NCI-H345 (cell line): ENCODE results near the gene CNTFR.
A peak's percentile ranks its signal among the peaks of the same experiment; 100 is the strongest.

ENCODE experiments used
- DNase-seq: peaks from one replicate; lab custom pipeline; 2025; lab: John Stamatoyannopoulos, UW

CNTFR gene

DNA sequence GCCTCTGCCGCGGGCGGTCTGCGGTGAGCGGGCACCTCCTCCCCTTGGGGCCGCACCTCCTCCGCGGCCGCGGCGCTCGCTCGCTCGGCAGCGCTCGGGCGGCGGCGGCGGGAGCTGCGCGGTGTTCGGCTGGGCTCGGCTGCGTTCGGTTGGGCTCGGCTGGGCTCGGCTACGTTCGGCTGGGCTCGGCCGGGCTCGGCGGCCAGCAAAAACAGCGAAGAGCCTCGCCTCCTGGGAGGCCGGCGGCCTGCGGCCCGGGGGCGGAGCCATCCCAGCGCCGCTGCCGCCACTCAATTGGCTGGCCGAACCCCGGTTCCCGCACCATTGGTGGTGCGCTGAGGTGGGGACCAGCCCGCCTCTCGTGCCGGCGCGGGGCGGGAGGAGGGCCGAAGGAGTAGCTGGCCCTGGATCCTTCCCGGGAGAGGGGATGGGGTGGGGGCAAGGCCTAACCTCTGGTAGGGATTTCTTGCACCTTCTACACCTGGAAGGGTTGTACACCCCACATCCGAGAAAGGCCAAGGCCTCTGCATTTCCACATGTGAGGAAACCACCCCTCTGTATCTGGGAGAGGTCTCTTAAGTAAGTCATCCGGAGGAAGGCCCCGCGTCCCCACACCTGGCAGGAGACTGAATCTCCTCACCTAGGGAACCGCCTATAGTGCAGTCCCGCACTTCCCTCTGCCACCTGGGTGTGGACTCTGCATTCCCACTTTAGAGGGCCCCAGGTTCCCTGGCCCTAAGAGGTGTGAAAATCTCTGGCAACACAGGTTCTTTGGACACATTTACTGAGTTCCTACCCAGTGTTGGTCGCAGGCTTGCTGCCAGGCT is 66.3 kb downstream of the CNTFR start, which contains the start of gene ENHO:
Gene ENHO, minus strand, starts transcription at position 20 of the 827 bp plus-strand sequence. CDS start 1,295 bp downstream, outside the sequence.
- DNase-seq, result peak; percentile 94

DNA sequence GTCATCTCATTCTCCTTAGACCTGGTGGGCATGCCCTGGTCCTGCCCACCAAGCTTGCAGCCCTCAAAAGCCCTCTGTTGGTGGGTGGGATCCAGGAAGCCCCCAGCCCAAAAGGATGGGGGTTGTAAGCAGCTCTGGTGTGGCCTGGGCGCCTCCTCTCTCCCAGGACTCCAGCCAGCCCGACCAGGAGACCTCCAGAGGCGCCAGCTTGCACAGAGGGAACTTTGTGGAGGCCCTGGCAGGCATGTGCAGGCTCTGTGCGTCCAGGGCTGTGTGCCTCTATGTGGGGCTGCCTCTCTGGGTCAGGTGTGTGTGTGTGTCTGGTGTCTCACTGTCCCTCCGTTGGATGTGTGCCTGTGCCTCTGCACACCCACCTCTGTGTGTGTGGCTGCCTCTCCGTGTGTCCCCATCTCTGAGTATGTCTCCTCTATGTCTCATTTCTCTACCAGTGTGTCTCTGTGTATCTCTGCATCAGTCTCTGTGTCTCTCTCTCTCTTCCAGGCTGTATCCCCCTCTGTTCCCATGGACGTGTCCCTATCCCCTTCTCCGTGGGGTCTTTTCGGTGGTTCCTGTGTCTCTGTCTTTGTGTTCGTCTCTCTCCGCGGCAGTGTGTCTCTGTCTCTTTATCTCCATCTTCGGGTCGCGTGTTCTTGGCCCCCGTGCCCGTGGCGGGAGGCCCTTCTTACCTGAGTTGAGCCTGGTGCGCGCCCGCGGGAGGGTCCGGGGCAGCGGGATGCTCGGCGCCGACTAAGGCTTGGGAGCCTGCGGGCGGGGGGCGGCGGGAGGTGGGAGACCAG is 67.2 kb downstream of the CNTFR start:
- peak; percentile 14 for DNase-seq

DNA sequence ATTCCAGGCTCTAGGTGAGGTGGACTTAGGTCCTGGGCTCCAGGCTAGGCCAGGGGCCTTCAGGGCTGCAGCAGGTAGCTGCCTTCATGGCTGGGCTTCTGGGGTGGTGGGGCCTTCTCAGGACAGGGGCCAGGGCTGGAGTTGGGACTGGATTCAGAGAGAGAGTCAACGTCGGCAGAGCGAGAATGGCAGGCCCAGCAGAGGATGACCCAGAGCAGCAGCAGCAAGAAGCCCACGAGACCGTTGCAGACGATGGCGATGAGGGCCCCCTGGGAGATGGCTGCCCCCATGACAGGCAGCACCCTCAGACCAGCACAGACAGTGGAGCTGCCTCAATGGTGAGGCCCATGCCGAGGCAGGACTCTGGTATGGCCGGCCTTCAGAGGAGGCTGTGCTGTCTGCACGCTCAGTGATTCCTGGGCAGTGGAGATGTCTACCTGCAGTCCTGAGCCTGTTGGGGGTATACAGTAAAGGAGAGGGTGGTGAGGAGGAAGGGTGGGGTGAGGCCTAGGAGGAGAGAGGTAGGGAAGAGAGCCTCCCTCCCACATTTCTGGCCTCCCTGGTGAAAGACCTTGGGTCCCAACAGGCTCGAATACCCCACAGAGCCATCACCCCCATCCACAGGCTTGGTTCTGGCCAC is 68.0 kb downstream of the CNTFR start:
- DNase-seq, result no peak

DNA sequence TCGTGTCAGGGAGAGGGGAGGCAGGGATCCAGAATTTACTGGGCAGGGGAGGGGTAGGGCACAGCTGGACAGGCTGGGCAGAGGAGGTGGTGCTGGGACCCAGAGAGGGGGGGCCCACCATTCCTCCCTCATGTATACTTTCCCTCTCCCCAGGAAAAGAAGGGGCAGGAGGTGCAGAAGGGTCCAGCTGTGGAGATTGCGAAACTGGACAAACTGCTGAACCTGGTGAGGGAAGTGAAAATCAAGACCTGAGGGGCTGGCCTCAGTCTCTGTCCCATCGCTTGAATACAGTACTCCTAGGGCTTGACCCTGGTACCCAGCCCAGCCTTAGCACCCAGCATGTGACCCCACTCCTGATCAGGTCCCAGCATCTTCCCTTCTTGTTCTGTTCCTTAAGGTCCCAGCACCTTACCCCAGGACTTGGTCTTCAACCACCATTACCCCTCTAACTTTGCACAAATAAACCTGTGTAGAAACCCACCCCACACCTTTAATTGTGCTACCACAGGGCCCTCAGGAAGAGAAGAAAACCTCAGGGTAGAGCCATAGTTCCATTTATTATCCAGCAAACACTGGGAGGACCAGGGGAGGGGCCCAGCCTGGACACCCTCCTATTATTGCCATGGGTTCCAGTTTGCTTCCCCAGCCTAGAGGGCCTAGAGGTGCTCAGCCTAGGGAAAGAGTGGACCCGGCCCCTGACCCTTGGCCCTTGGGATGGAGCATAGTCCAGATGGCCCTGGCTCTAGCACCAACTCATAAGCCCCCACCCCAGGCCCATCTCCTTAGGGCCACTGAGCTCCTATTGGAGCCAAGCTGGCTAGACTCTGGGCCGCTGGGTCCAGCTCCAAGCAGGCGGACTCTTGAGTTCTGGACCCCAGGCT is 68.8 kb downstream of the CNTFR start:
- no peak for DNase-seq

DNA sequence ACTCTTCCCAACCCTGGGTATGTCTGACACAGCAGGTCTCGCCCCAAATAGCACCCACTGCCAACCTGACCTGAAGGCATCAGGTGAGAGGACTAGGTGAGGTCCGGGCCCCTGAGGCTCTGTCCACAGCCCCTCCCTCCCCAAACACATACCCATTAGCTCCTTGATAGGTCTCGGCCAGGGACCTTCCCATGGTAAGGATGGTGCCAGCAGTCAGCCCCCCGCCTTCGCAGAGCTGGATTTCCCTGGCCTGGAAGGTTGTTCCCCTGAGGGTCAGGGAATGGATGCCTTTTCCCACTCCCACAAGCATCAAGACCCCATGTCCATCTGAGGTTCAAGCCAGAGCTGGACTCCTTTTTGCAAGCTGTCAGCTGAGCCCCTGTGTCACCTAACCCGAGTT is 69.4 kb downstream of the CNTFR start:
- no peak for DNase-seq

DNA sequence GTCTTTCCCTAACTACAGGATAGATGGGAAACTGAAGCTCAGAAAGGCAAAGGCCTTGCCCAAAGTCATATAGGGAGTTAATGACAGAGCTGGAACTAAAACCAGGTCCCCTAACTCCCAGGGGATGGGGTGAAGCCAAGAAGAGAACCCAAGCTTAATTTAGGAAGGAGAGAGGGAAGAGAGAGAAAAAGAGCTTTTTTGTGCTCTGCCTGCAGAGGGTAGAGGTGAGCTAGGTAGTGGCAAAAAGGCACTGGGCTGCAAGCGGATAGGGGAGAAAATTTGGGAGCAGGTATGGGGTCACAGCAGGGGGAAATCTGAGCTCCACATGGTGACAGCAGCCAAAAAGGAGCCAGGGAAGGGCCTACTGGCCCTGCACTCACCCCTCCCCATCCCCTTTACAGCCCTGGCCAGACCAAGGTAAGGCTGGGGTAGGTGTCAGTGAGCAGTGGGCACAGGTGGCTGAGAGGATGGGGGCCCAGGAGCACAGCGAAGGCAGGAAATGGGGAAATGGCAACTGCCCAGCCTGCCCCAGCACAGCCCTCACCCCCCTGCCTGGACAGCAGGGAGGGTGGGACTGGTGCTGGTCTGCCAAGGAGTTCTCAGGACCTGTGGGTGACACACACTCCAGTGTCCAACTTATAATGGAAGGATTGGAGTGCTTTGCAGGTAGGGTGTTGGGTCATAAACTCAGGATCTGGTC is 70.1 kb downstream of the CNTFR start:
- DNase-seq, result no peak

DNA sequence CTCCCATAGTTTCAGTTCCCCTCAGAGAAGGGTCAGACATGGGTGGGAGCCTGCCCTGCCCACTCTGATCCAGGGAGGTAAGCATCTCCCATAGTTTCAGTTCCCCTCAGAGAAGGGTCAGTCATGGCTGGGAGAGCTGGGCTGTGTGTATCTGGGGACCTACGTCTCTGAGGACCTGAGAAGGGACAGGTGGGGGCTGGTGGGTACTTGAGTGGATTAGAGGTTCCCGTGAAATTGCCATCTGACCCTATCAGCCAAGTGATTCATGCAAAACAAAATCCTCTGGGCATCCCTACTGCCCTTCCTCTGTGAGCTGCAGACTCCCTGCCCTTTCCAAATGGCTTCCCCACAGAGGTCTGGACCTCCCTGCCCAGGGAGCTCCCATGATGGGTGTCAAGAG is 70.6 kb downstream of the CNTFR start:
- no peak for DNase-seq

DNA sequence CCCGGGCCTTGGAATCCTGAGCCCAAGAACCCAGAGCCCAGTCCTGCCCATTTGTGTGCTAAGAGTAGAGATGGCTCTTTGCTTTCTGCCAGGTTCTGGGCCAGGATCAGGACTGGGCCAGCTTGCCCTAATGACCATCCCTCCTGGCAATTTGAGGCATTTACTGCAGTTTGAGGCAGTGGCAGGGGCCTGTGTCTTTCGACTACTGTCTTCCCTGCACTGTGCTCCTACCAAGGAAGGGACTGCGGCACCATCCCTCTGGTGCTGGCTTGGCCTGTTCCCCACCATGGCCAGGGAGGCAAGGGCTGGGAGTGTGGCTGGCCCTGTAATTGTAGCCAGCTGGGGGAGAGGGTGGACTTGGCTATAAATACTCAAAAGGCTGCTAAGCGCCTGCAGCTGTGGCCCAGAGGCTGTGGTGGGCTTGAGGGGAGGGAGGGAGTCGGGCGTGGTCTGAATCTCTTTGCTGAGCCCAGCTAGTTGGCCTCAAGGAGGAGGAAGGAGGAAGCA is 71.4 kb downstream of the CNTFR start:
- DNase-seq, result no peak

DNA sequence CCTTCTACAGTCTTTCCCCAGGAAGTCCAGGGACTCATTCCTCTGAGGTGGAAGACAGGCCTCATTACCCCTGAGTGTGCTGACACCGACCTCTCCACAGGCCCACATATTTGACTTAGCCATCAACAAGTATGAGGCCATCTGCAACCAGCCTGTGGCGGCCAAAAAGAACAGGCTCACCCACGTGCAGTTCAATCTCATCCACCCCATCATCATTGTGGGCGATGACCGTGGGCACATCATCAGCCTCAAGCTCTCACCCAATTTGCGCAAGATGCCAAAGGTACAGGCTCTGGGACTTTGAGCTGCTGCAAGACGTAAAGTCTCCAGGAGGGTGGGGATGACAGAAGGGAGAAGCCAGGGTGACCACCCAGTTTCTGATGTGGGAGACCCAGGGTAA is 72.3 kb downstream of the CNTFR start:
- no peak for DNase-seq

DNA sequence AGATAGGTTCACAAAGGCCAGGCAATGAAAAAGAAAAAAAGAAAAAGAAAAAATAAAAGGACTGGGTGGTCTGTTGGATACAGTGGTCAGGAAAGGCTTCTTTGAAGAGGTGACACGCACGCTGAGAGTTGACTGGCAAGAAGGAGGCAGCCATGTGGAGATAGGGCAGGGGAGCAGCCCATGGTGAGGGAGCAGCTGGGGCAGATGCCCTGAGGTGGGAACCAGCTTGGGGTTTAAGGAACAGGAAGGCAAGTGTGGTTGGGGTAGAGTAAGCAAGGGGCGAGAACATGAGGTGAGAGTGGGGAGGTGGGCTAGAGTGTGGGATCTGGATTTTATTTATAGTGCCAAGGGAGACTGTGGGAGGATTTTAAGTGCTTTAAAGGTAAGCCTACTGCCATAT is 73.6 kb downstream of the CNTFR start:
- no peak for DNase-seq

DNA sequence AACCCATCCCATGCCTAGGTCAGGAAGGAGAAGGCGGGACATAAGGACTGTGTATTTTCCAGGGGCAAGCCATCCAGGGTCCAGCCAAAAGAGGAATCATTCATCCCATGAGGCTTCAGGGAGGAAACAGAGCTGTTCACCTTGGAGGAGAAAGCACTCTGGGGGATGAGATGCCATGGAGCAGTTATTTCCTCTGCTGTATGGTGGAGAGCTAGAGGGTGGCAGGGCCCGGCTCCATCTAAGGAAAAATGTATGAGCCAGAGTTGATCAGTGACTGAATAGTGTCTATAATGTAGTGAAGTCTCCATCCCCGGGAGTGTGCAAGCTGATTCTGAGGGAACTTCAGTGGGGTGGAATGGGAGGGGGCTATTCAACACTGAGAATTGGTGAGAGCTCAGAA is 74.7 kb downstream of the CNTFR start:
- DNase-seq, result no peak

DNA sequence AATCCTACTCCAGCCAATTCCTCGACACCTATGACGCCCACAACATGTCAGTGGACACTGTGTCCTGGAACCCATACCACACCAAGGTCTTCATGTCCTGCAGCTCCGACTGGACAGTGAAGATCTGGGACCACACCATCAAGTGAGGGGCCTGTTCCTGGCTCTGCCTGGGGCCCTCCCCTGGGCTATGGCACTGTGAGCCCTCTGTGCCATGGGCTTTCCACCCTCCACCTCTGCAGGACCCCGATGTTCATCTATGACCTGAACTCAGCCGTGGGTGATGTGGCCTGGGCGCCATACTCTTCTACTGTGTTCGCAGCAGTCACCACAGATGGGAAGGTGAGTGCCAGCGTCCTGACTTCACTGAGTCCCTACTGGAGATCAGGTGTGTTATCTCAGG is 75.1 kb downstream of the CNTFR start:
- no peak for DNase-seq

DNA sequence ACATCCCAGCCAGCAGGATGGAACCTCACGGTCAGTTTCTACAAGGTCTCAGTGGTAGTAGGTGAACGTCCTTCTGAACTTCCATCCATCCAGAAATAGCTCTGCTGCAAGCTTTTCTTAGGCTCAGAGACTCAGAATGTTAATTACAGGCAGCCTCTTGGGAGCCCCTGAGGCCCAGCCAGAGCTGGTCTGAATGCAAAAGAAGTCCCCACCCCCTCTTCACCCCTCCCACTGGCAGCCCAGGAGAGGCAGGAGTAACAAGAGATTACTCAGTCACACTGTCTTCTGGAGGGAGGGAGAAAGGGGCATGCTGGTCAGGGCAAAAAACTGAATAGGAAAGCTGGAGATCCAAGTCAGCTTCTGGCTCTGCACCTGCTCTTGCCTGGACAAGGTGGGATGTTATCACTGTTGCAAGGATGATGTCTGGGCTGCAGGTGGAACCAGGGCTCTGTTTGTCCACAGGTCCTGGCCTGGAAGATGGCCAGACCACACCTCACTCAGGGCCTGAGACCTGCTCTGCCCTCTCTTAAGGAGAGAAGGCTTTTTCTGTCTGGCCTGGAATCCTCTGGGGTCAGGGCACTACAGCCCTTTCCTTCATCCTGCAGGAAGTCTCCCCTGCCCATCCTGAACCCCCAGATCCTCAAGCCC is 75.8 kb downstream of the CNTFR start:
- DNase-seq, result no peak

DNA sequence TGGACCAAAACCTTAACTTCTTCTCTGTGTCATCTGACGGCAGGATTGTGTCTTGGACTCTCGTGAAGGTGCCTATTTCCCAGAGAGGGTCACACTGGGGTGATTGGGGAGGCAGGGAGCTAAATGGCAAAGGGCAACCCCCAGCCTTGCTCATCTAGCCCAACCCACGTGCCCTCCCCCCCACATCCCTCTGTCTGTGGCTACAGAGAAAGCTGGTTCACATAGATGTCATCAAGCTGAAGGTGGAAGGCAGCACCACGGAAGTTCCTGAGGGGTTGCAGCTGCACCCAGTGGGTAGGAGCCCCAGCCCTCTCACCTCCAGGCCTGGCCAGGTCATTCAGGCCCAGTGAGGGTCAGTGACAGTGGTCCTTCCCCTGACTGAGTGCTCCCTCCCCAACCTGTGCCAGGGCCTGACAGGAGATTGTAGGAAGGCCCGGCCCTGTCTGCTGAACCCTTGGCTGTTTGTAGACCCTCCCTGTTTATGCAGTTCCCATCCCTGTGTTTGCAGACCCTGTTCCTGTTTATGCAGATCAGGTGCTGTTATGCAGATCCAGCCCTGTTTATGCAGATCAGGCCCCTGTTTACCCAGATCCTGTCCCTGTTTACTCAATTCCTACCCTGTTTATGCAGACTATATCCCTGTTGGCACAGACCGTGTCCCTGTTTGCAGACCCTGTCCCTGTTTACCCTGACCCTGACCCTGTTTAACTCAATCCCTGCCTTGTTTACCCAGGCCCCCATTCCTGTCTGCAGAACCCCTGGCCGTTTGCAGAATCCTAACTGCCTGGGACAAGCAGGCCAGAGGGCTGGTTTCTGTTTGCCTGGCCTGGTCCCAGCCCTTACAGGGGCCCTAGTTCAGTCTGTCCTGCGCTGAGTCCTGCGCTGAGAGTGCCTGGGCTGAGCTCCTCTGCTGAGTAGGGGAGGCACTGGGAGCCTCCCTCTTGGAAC is 77.1 kb downstream of the CNTFR start:
- DNase-seq, result no peak

DNA sequence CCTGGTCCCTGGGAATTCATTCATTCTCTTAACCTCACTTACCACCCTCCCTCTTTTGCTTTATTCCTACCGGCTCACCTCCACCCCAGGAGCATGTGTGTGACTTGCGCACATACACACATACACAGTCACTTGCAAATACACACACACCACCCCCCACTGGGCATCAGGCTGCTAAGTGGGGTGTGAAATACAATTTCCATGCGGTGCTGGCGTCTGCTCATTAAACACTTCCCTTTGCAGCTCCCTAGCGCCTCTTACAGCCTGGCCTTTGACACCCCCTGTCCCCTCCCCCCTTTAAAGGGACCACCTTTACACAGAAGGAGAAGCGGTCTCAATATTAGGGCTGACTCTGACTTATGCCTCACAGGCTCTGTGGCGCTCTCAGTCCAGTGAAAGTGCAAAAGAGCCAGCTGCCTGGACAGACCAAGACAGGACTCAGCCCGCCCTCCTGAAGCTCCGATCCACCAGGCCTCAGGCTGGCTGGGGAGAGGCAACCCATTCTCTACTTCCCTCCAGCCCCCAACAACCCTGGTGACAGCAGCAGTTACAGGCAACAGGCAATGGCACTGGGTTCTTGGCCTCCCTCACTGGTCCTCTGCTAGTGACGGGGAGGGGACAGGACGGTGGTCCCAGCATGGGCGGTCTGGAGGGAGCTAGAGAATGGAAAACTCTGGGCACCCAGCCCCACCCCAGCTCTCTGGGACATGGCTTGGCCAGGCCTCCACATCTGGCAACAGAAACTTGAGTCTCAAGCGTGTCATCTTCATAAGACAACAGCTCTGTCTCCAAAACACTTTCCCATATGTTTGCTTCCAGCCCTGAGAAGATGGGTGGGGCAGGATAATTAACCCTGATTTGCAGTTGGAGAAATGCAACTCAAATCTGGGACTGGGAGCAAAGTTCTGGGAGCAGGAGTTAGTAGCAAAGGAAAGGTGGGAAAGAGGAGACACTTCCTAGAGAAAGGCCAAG is 78.7 kb downstream of the CNTFR start:
- no peak for DNase-seq

DNA sequence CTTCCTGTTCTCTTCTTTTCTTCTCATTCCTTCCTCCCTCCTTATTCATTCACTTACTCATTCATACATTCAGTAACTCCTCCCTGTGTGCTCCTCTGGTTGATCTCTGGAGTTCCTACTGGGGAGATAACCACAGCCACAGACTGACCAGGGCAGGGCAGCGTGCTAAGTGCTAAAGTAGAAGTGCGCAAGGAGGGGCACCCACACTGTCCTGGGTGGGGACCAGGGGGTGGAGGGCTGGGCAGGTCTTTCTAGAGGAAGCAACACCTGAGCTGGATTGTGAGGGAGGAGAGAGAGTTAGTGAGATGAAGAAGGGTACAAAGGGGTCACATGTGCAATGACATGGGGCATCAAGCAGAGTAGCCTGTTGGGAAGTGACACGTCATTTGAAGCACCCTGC is 80.6 kb downstream of the CNTFR start:
- DNase-seq, result no peak

DNA sequence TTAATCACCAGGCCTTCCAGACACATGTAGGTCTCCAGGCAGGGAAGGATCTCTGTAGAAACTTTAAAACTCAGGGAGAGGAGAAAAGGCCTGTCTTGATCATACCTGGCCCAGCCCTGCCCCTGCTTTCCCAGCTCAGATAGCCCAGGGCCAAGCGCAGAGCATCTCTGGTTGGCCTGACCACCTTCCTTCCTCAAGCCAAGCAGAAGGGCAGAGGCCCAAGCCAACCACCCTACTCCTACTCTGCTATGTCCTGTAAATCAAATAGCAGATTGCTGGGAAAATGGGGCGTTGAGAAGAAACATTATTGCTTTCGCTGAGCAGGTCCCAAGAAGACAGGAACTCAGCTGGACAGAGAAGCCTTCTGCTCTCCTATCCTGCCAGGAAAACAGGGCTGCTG is 81.1 kb downstream of the CNTFR start:
- DNase-seq, result no peak

DNA sequence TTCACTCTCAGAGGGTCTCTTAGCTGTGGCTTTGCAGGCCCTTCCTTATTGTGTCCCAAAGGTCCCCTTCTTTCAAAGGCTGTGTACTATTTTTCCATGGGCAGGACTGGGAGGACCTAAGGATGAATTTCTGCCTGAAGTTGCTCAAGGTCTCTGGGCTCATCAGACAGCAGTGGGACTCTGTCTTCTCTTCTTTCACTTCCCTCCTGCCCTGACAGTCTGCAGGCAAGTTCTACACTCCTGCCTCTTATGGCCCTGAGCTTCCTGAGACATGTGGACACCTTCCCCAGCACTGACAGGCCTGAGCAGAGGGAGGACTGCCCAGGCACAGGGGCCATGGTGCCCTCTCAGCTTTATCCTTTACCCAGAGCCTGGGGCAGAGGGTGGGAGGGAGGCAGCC is 81.6 kb downstream of the CNTFR start:
- DNase-seq, result no peak
